ENCODE results near the gene CBFB. TPM values are rescaled to one million over a fixed set of nuclear protein-coding genes. Genes with fewer than 3 reads are reported as not detected.
"Not testable (repeated sequence)": the region's sequence is repeated elsewhere in the genome, so short reads cannot be mapped to it uniquely, and the experiment has no call there.

The CBFB gene
- total RNA-seq, 4 donors from 2014 or later, result 19.7 to 106 (median 33.1) TPM

GRCh38 chr16:66988197-66988788, 40.7 kb upstream of the CBFB start, which contains the start of gene CES4A:
Gene CES4A (plus strand): TSS chr16:66988589. CDS start chr16:66988773, 184 bp downstream.
- H3K4me3 ChIP-seq, result no peak within 1 kb of the TSS
- H3K9me3 ChIP-seq, result no peaks in the 10 kb centered on the region
- WGBS, 2 donors (ENCODE audit: low coverage in 1 of 2), result 75% methylated on average over 11 of the region's 11 CpGs; no CpG with 5 or more reads in 1 of the 2 donors
- no peak for DNase-seq
- in situ Hi-C loops (cut with MboI; ENCODE audit: low pct_ligation_motif_present in 1 of 4, low pct_unique_long_range_greater_than_20kb in 1 of 4, low sequenced_read_pairs in 3 of 4), result loop anchor here in 2 of 4 donors (10.0 to 25.0 kb wide), 2 partner anchors 107 to 174 kb away; partner anchors contain the start of genes B3GNT9 (in 1 of the 2), FBXL8 (in 1 of the 2), HSF4 (in 1 of the 2) and NOL3 (in 1 of the 2)
- no peaks in the 10 kb centered on the region for H3K27me3 ChIP-seq
- H3K4me1 ChIP-seq, result no peaks in the 10 kb centered on the region
- intact Hi-C loops (cut with DNase I; ENCODE audit: low total_unique reads), result no loop called here
- no peaks in the 10 kb centered on the region for H3K36me3 ChIP-seq
- TF ChIP-seq POLR2A (IDR thresholded peaks at IDR 0.05) (no peak), POLR2AphosphoS5 (IDR thresholded peaks at IDR 0.05) (no peak), CTCF (IDR thresholded peaks at IDR 0.05) (no peak), EP300 (IDR thresholded peaks at IDR 0.05; ENCODE audit: low read depth) (no peak)
- H3K27ac ChIP-seq, result no peak within 1 kb of the TSS

GRCh38 chr16:66991545-66992077, 37.3 kb upstream of the CBFB start:
- Histone ChIP-seq H3K9me3 (no peaks in the 10 kb centered on the region), H3K36me3 (no peaks in the 10 kb centered on the region), H3K4me1 (peaks cover 0 to 7% (median 4%) of the 10 kb centered on the region in 4 donors), H3K27me3 (no peaks in the 10 kb centered on the region), H3K4me3 (no peak overlapping the region), H3K27ac (no peak overlapping the region)
- in situ Hi-C loops (cut with MboI; ENCODE audit: low pct_ligation_motif_present in 1 of 4, low pct_unique_long_range_greater_than_20kb in 1 of 4, low sequenced_read_pairs in 3 of 4), result loop anchor here in 1 of 4 donors (25.0 kb wide), 1 partner anchor 171 kb away; the partner anchor contains the start of genes B3GNT9, FBXL8, HSF4 and NOL3
- DNase-seq, result no peak
- intact Hi-C loops (cut with DNase I; ENCODE audit: low total_unique reads), result no loop called here
- WGBS, 2 donors (ENCODE audit: low coverage in 1 of 2), result 83 to 84% methylated on average over 2 of the region's 2 CpGs
- TF ChIP-seq EP300 (IDR thresholded peaks at IDR 0.05; ENCODE audit: low read depth), result no peak
- no peak for TF ChIP-seq POLR2A (IDR thresholded peaks at IDR 0.05)
- no peak for TF ChIP-seq POLR2AphosphoS5 (IDR thresholded peaks at IDR 0.05)
- TF ChIP-seq CTCF (IDR thresholded peaks at IDR 0.05), result no peak

- DNase-seq; H3K9me3 ChIP-seq; H3K4me3 ChIP-seq; H3K27ac ChIP-seq; H3K27me3 ChIP-seq; intact Hi-C loops (cut with DNase I; ENCODE audit: low total_unique reads); H3K36me3 ChIP-seq: not testable (repeated sequence)
- in situ Hi-C loops (cut with MboI; ENCODE audit: low pct_ligation_motif_present in 1 of 4, low pct_unique_long_range_greater_than_20kb in 1 of 4, low sequenced_read_pairs in 3 of 4), result loop anchor here in 1 of 4 donors (25.0 kb wide), 1 partner anchor 169 kb away; the partner anchor contains the start of genes B3GNT9, FBXL8, HSF4 and NOL3
- WGBS, 2 donors (ENCODE audit: low coverage in 1 of 2), result 95% methylated on average over 10 to 12 of the region's 12 CpGs
- H3K4me1 ChIP-seq, result peaks cover 0 to 12% (median 4%) of the 10 kb centered on the region in 4 donors
Observed at GRCh38 chr16:66993558-66993957, 35.4 kb upstream of the CBFB start.

- TF ChIP-seq EP300 (IDR thresholded peaks at IDR 0.05; ENCODE audit: low read depth) (no peak), POLR2AphosphoS5 (IDR thresholded peaks at IDR 0.05) (peak in 2 of 3 donors; percentile 35 to 53), POLR2A (IDR thresholded peaks at IDR 0.05) (no peak)
- Histone ChIP-seq H3K27me3 (no peaks in the 10 kb centered on the region), H3K4me1 (peaks cover 4 to 26% (median 15%) of the 10 kb centered on the region in 4 donors), H3K36me3 (no peaks in the 10 kb centered on the region), H3K4me3 (no peak overlapping the region), H3K9me3 (no peaks in the 10 kb centered on the region), H3K27ac (peak overlapping the region in 3 of 4 donors; percentile 1 to 68 (median 33))
- in situ Hi-C loops (cut with MboI; ENCODE audit: low pct_ligation_motif_present in 1 of 4, low pct_unique_long_range_greater_than_20kb in 1 of 4, low sequenced_read_pairs in 3 of 4), result loop anchor here in 1 of 4 donors (25.0 kb wide), 1 partner anchor 166 kb away; the partner anchor contains the start of genes B3GNT9, FBXL8, HSF4 and NOL3
- DNase-seq, result no peak
- 52% methylated on average over 6 of the region's 6 CpGs; no CpG with 5 or more reads in 1 of the 2 donors for WGBS, 2 donors (ENCODE audit: low coverage in 1 of 2)
- intact Hi-C loops (cut with DNase I; ENCODE audit: low total_unique reads), result no loop called here
Observed at GRCh38 chr16:66996324-66996982, 32.5 kb upstream of the CBFB start.

GRCh38 chr16:66996983-66997358, 32.0 kb upstream of the CBFB start:
- 88 to 100% methylated on average over 2 to 3 of the region's 3 CpGs for WGBS, 2 donors (ENCODE audit: low coverage in 1 of 2)
- intact Hi-C loops (cut with DNase I; ENCODE audit: low total_unique reads), result no loop called here

More at GRCh38 chr16:66996983-66997358, 32.0 kb upstream of the CBFB start:
- H3K27ac ChIP-seq, result peak overlapping the region in 3 of 4 donors; percentile 1 to 68 (median 33)
- no peak for TF ChIP-seq POLR2AphosphoS5 (IDR thresholded peaks at IDR 0.05)
- no peak for TF ChIP-seq EP300 (IDR thresholded peaks at IDR 0.05; ENCODE audit: low read depth)
- no peak for TF ChIP-seq CTCF (IDR thresholded peaks at IDR 0.05)
- no peak for TF ChIP-seq POLR2A (IDR thresholded peaks at IDR 0.05)
- peaks cover 4 to 27% (median 15%) of the 10 kb centered on the region in 4 donors for H3K4me1 ChIP-seq
- H3K36me3 ChIP-seq, result no peaks in the 10 kb centered on the region
- in situ Hi-C loops (cut with MboI; ENCODE audit: low pct_ligation_motif_present in 1 of 4, low pct_unique_long_range_greater_than_20kb in 1 of 4, low sequenced_read_pairs in 3 of 4), result loop anchor here in 1 of 4 donors (25.0 kb wide), 1 partner anchor 165 kb away; the partner anchor contains the start of genes B3GNT9, FBXL8, HSF4 and NOL3
- no peak for DNase-seq
- H3K27me3 ChIP-seq, result no peaks in the 10 kb centered on the region
- H3K9me3 ChIP-seq, result no peaks in the 10 kb centered on the region
- no peak overlapping the region for H3K4me3 ChIP-seq

Data from transverse colon (tissue), 4 donors.